RWPE2 (cell line): ENCODE data around the gene CD247.

Experiments
- ATAC-seq: fragments of 200-7000 bp; cut with Tn5 transposase; 3 replicates; pipeline ENCODE4 v1.9.1; 2021; ENCODE audit warnings: low read depth
- DNase-seq: peaks from one replicate; pipeline ENCODE4 v3.0.0-alpha.2; 2020; ENCODE audit warnings: low spot score
- H3K27ac ChIP-seq: fragments of 450-650 bp; 2 replicates; pipeline ENCODE4 v1.5.1; 2017; ENCODE audit warnings: mild to moderate bottlenecking; ENCODE audit not compliant: poor library complexity, severe bottlenecking
- H3K27me3 ChIP-seq: fragments of 250-450 bp; sonication (Bioruptor Pico); 2 replicates; pipeline ENCODE4 v1.5.1; 2021; ENCODE audit warnings: mild to moderate bottlenecking, moderate library complexity; ENCODE audit not compliant: insufficient read depth, poor library complexity, severe bottlenecking
- H3K36me3 ChIP-seq: fragments of 250-450 bp; sonication (Bioruptor Pico); 2 replicates; pipeline ENCODE4 v1.5.1; 2020; ENCODE audit warnings: low read depth, mild to moderate bottlenecking, moderate library complexity
- H3K4me1 ChIP-seq: fragments of 250-450 bp; sonication (Bioruptor Pico); 2 replicates; pipeline ENCODE4 v1.5.1; 2021; ENCODE audit warnings: mild to moderate bottlenecking, moderate library complexity; ENCODE audit not compliant: insufficient read depth, poor library complexity, severe bottlenecking
- H3K4me3 ChIP-seq: fragments of 250-450 bp; sonication (Bioruptor Pico); 2 replicates; pipeline ENCODE4 v1.5.1; 2021; ENCODE audit warnings: mild to moderate bottlenecking, moderate library complexity; ENCODE audit not compliant: severe bottlenecking
- H3K9me3 ChIP-seq: fragments of 250-450 bp; sonication (Bioruptor Pico); 2 replicates; pipeline ENCODE4 v1.5.1; 2021; ENCODE audit warnings: mild to moderate bottlenecking, moderate library complexity; ENCODE audit not compliant: severe bottlenecking
- TF ChIP-seq, protein P1 (sequence below): fragments of 450-650 bp; IDR thresholded peaks from one replicate; pipeline ENCODE4 v1.5.1; 2017; ENCODE audit warnings: mild to moderate bottlenecking, moderate library complexity; ENCODE audit not compliant: poor library complexity, severe bottlenecking

CD247 gene

DNA sequence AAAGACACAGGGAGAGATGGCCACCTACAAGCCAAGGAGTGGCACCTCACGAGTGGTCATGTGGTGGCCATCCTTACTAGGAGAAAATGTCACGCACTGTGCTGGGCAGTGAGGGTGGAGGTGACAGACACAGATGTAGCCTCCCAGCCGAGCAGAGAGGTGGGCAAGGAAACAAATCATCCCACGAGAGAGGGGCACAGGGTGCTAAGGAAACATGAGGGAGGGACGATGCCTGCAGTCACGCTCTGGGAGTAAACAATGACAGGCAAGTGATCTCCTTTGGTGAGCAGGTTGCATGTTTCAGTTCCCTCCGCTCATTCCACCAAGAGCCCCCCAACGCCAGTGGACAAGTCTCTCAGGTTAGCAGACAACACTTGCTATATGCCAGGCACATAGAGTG lies 65.8 kb downstream of the CD247 start:
- no peak overlapping the region for H3K4me3 ChIP-seq
- no peaks in the 10 kb centered on the region for H3K27me3 ChIP-seq
- no peak overlapping the region for H3K27ac ChIP-seq
- H3K4me1 ChIP-seq: no peaks in the 10 kb centered on the region
- no peak for ATAC-seq
- TF ChIP-seq, protein P1, sequence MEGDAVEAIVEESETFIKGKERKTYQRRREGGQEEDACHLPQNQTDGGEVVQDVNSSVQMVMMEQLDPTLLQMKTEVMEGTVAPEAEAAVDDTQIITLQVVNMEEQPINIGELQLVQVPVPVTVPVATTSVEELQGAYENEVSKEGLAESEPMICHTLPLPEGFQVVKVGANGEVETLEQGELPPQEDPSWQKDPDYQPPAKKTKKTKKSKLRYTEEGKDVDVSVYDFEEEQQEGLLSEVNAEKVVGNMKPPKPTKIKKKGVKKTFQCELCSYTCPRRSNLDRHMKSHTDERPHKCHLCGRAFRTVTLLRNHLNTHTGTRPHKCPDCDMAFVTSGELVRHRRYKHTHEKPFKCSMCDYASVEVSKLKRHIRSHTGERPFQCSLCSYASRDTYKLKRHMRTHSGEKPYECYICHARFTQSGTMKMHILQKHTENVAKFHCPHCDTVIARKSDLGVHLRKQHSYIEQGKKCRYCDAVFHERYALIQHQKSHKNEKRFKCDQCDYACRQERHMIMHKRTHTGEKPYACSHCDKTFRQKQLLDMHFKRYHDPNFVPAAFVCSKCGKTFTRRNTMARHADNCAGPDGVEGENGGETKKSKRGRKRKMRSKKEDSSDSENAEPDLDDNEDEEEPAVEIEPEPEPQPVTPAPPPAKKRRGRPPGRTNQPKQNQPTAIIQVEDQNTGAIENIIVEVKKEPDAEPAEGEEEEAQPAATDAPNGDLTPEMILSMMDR: no peak
- no peaks in the 10 kb centered on the region for H3K9me3 ChIP-seq
- H3K36me3 ChIP-seq: no peaks in the 10 kb centered on the region
- no peak for DNase-seq

DNA sequence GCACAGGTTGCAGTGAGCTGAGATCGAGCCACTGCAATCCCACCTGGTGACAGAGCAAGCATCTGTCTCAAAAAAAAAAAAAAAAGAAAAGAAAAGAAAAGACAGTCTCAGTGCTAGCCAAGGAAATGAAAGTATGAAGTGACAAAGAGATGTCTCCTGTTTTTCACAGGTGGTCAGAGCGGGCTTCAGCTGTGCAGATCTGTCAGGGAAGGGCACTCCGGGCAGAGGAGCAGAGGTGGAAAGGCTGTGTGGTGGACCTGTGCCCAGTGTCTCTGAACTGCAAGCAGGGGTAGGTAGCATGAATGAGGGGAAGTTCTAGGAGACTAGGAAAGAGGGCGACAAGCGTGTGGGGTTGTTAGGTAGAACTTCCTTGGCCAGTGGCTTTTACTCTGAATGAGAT lies 67.5 kb downstream of the CD247 start:
- no peaks in the 10 kb centered on the region for H3K9me3 ChIP-seq
- TF ChIP-seq, protein P1: no peak
- H3K27ac ChIP-seq: no peak overlapping the region
- DNase-seq (peak; percentile 26), ATAC-seq (no peak)
- no peaks in the 10 kb centered on the region for H3K4me1 ChIP-seq
- no peaks in the 10 kb centered on the region for H3K36me3 ChIP-seq
- no peaks in the 10 kb centered on the region for H3K27me3 ChIP-seq
- H3K4me3 ChIP-seq: no peak overlapping the region

DNA sequence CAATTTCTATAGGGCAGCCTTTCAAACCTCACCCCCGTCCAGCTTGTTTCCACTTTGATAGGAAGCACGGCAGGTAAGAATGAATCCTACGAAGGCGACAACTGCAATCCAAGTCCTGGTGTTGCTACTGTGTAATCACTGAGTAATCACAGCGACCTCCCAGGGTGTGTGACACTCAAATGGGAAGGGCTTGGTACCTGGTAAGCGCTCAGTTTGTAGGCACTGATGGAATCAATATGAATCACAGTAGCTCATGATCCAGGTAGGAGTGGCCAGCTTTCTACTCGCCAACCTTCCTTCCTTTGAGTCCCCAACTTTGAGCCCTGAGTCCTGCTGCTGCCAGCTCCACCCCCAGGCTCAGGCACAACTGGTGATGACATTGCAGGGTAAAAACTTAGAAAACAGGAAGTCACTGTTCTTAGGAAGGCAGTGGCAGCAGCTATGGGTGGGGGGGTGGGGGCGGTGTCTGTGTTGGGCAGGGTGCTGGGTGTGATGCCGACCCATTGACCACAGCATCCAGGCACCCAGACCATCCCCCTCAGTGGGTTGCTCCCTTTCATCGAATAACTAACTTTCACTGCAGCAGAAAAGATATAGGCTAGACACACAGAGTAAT lies 70.7 kb downstream of the CD247 start:
- peak; percentile 11 for DNase-seq
- Histone ChIP-seq H3K4me1 (no peaks in the 10 kb centered on the region), H3K36me3 (no peaks in the 10 kb centered on the region), H3K9me3 (no peaks in the 10 kb centered on the region), H3K4me3 (no peak overlapping the region), H3K27me3 (no peaks in the 10 kb centered on the region), H3K27ac (no peak overlapping the region)
- no peak; the same call in 2 of the 3 replicates for ATAC-seq
- TF ChIP-seq, protein P1: no peak

DNA sequence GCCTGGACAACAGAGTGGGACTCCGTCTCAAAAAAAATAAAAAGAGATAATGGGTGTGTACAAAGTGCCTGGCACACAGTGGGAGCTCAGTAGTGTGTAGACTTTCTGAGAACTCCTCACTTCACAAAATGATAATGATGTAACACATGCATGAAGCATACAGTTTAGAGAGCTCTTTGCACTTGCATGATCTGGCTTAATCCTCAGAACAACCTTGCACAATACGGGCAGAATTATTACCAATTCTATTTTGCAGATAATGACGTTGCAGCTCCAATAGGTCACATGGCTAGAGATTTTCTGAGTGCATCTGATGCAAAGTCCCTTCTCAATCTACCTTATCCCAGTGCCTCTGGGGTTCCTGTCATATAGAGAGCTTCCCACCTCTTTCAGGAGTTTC lies 71.4 kb downstream of the CD247 start:
- no peak overlapping the region for H3K4me3 ChIP-seq
- no peaks in the 10 kb centered on the region for H3K4me1 ChIP-seq
- DNase-seq (no peak), ATAC-seq (no peak)
- no peaks in the 10 kb centered on the region for H3K27me3 ChIP-seq
- TF ChIP-seq, protein P1: no peak
- no peaks in the 10 kb centered on the region for H3K9me3 ChIP-seq
- H3K36me3 ChIP-seq: no peaks in the 10 kb centered on the region
- no peak overlapping the region for H3K27ac ChIP-seq

DNA sequence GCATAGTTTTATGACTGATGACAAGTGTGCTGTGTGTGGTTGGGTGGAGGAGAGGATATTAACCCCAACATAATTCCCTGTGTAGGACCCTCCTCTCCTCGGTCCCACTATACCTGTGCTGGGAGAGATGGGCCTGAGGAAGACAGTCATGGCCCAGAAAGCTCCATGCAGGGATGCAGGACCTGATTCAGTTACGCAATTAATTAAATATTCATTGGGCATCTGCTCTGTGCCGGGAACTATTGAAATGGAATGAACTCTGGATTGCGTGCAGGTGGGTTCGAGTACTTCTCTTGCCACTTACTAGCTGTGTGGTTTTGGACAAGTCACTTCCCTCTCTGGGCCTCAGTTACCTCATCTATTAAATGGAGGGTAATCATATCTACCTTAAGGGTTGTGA lies 74.6 kb downstream of the CD247 start:
- TF ChIP-seq, protein P1: no peak
- Histone ChIP-seq H3K9me3 (no peaks in the 10 kb centered on the region), H3K36me3 (no peaks in the 10 kb centered on the region), H3K27ac (no peak overlapping the region), H3K27me3 (no peaks in the 10 kb centered on the region), H3K4me1 (no peaks in the 10 kb centered on the region), H3K4me3 (no peak overlapping the region)
- ATAC-seq: no peak
- DNase-seq: peak; percentile 9
